ENCODE data around the gene PHF20. TPM values are rescaled to one million over a fixed set of nuclear protein-coding genes. Genes with fewer than 3 reads are reported as not detected.

The PHF20 gene
- total and polyA plus RNA-seq, 2 of the 13 experiments (the other 11 are each of a cell fraction or from before 2014, with no cell fraction given), result 22.8 to 34.1 TPM

GRCh38 chr20:35954200-35954906, 182.5 kb downstream of the PHF20 start, which contains the start of gene SCAND1 (continued):
- peak; percentile 97 for TF ChIP-seq PHF20 (CRISPR knock-in tag; IDR thresholded peaks at IDR 0.05)
- no peak; the same call in 1 of the 2 replicates for TF ChIP-seq ATRX (CRISPR knock-in tag; IDR thresholded peaks at IDR 0.05; ENCODE audit: borderline replicate concordance)
- no peak; the same call in 1 of the 2 replicates for TF ChIP-seq ZSCAN20 (CRISPR knock-in tag; IDR thresholded peaks at IDR 0.05; ENCODE audit: borderline replicate concordance)
- TF ChIP-seq ZNF746 (CRISPR knock-in tag; IDR thresholded peaks at IDR 0.05), result peak; percentile 82; the same call in 1 of the 2 replicates
- peak; percentile 95 for TF ChIP-seq TAF15 (IDR thresholded peaks at IDR 0.05; ENCODE audit: low read depth, low read length, poor library complexity, severe bottlenecking)
- peak; percentile 85 for TF ChIP-seq ZBED4 (CRISPR knock-in tag; IDR thresholded peaks at IDR 0.05; ENCODE audit: borderline replicate concordance)
- peak; percentile 94 for TF ChIP-seq ZNF335 (CRISPR knock-in tag; IDR thresholded peaks at IDR 0.05)
- TF ChIP-seq MYPOP (CRISPR knock-in tag; IDR thresholded peaks at IDR 0.05), result peak; percentile 96
- peak; percentile 97 for TF ChIP-seq U2AF1 (optimal IDR thresholded peaks at IDR 0.05; ENCODE audit: low read depth, low read length)
- no peak for TF ChIP-seq GPBP1L1 (CRISPR knock-in tag; IDR thresholded peaks at IDR 0.05)
- peak; percentile 96 for TF ChIP-seq KDM2A (CRISPR knock-in tag; IDR thresholded peaks at IDR 0.05; ENCODE audit: borderline replicate concordance, low read depth)
- peak; percentile 84 for TF ChIP-seq SP140L (CRISPR knock-in tag; IDR thresholded peaks at IDR 0.05; ENCODE audit: borderline replicate concordance)
- TF ChIP-seq ZNF577 (CRISPR knock-in tag; IDR thresholded peaks at IDR 0.05; ENCODE audit: borderline replicate concordance, low read depth), result 0 out of 2 replicates have a peak, but pooled peaks have one; percentile 29
- TF ChIP-seq TEAD3 (CRISPR knock-in tag; optimal IDR thresholded peaks at IDR 0.05; ENCODE audit: borderline replicate concordance), result peak; percentile 81
- peak; percentile 46; the same call in 1 of the 2 replicates for TF ChIP-seq USF2 (IDR thresholded peaks at IDR 0.05; ENCODE audit: low read depth, low read length)
- TF ChIP-seq USF2 (CRISPR knock-in tag; IDR thresholded peaks at IDR 0.05; ENCODE audit: borderline replicate concordance), result peak; percentile 54; the same call in 1 of the 2 replicates
- no peak; the same call in 1 of the 2 replicates for TF ChIP-seq NFKBIZ (CRISPR knock-in tag; IDR thresholded peaks at IDR 0.05)
- TF ChIP-seq ZNF430 (CRISPR knock-in tag; IDR thresholded peaks at IDR 0.05), result peak; percentile 96
- TF ChIP-seq ZNF256 (CRISPR knock-in tag; conservative IDR thresholded peaks at IDR 0.05), result peak; percentile 67; the same call in 1 of the 2 replicates
- peak; percentile 92; the same call in 1 of the 2 replicates for TF ChIP-seq FLYWCH1 (CRISPR knock-in tag; IDR thresholded peaks at IDR 0.05)
- peak; percentile 90 for TF ChIP-seq KMT2B (CRISPR knock-in tag; IDR thresholded peaks at IDR 0.05)
